ENCODE results near the gene ABHD12.

- peak; percentile 31 to 57 (median 33); a peak in 4 of 6 replicates for TF ChIP-seq CTCF (IDR thresholded peaks at IDR 0.05 in 2 of 3, conservative IDR thresholded peaks at IDR 0.05 in 1 of 3; ENCODE audit: control insufficient read depth in 2 of 3, extremely low read depth in 1 of 3, insufficient read depth in 1 of 3, low read depth in 3 of 3, low read length in 3 of 3)
- TF ChIP-seq POLR2A (IDR thresholded peaks at IDR 0.05; ENCODE audit: low read depth, low read length): no peak
- TF ChIP-seq CHD1 (IDR thresholded peaks at IDR 0.05; ENCODE audit: low read depth, low read length): no peak
Measured at GRCh38 chr20:25296094-25297093, 94.2 kb downstream of the ABHD12 start.
